PC-3 (cell line): ENCODE results near the gene TP53I13. TPM values are rescaled to one million over a fixed set of nuclear protein-coding genes. Genes with fewer than 3 reads are reported as not detected.

Source experiments
- ATAC-seq: fragments of 200-7000 bp; cut with Tn5 transposase; 2 replicates; pipeline ENCODE4 v1.9.1; 2020; ENCODE audit warnings: mild to moderate bottlenecking, moderate library complexity
- BruUV-seq: library from RNA; stranded (reverse); fragments of 400-500 nt; replicated peaks from 2 replicates; lab custom pipeline; 2021; lab: Mats Ljungman, UMichigan
- CTCF ChIA-PET: fragments of 300-600 bp; sonication (Branson Sonifier 250); formaldehyde crosslinking; loops from one replicate; lab custom pipeline; 2022; ENCODE audit warnings: antibody characterized with exemption; lab: Charles Lee
- POLR2A ChIA-PET: fragments of 300-600 bp; sonication (Branson Sonifier 250); formaldehyde crosslinking; loops from one replicate; lab custom pipeline; 2022; ENCODE audit warnings: antibody characterized with exemption; ENCODE audit not compliant: unreplicated experiment; lab: Charles Lee
- DNase-seq: peaks from one replicate; pipeline ENCODE4 v3.0.0-alpha.2; 2015
- H2AFZ ChIP-seq: fragments of 300-600 bp; sonication (generic); 2 replicates; pipeline ENCODE4 v1.6.0; 2016; ENCODE audit warnings: antibody characterized with exemption, low read length
- H3F3A ChIP-seq: fragments of 300-600 bp; sonication (generic); one replicate; pipeline ENCODE4 v1.6.0; 2017; ENCODE audit warnings: antibody characterized with exemption, low read length, control low read depth, mild to moderate bottlenecking; ENCODE audit not compliant: unreplicated experiment
- H3K27ac ChIP-seq: fragments of 300-600 bp; sonication (generic); 2 replicates; pipeline ENCODE4 v1.5.1; 2016; ENCODE audit warnings: mild to moderate bottlenecking, low read length
- H3K27me3 ChIP-seq: fragments of 300-600 bp; sonication (generic); 2 replicates; pipeline ENCODE4 v1.6.1; 2016; ENCODE audit warnings: low read length, mixed read lengths
- H3K36me3 ChIP-seq: fragments of 300-600 bp; sonication (generic); 2 replicates; pipeline ENCODE4 v1.6.1; 2016; ENCODE audit warnings: low read depth, mixed run types, low read length, mixed read lengths
- H3K4me1 ChIP-seq: fragments of 300-600 bp; sonication (generic); 2 replicates; pipeline ENCODE4 v1.5.1; 2016; ENCODE audit warnings: low read length; ENCODE audit not compliant: insufficient read depth
- H3K4me2 ChIP-seq: fragments of 300-600 bp; sonication (generic); 2 replicates; pipeline ENCODE4 v1.6.0; 2016; ENCODE audit warnings: low read length
- H3K4me3 ChIP-seq: fragments of 300-600 bp; sonication (generic); 2 replicates; pipeline ENCODE4 v1.5.1; 2016; ENCODE audit warnings: mild to moderate bottlenecking, low read length, mixed read lengths
- H3K79me2 ChIP-seq: fragments of 300-600 bp; sonication (generic); 2 replicates; pipeline ENCODE4 v1.6.1; 2017; ENCODE audit warnings: low read length, mixed read lengths
- H3K9ac ChIP-seq: fragments of 300-600 bp; sonication (generic); 2 replicates; pipeline ENCODE4 v1.6.0; 2016; ENCODE audit warnings: mild to moderate bottlenecking, low read length
- H3K9me2 ChIP-seq: fragments of 300-600 bp; sonication (generic); replicated peaks from 2 replicates; pipeline ENCODE4 v1.6.1; 2016; ENCODE audit warnings: mixed run types, low read length, mixed read lengths
- H3K9me3 ChIP-seq: fragments of 300-600 bp; sonication (generic); 2 replicates; pipeline ENCODE4 v1.6.1; 2016; ENCODE audit warnings: low read length, mixed read lengths
- H4K20me1 ChIP-seq: fragments of 300-600 bp; sonication (generic); 2 replicates; pipeline ENCODE4 v1.6.1; 2016; ENCODE audit warnings: low read length, mixed read lengths
- EZH2 ChIP-seq: fragments of 300-600 bp; sonication (generic); IDR thresholded peaks from one replicate; pipeline ENCODE4 v1.6.1; 2017; ENCODE audit warnings: antibody characterized with exemption, mild to moderate bottlenecking, low read length; ENCODE audit not compliant: unreplicated experiment
- EZH2phosphoT487 ChIP-seq: fragments of 300-600 bp; sonication (generic); IDR thresholded peaks from 2 replicates; pipeline ENCODE4 v1.6.1; 2018; ENCODE audit warnings: mild to moderate bottlenecking, antibody characterized with exemption, low read length, borderline replicate concordance
- intact Hi-C: fragments of 100-400 bp; cut with micrococcal nuclease; formaldehyde crosslinking; loops from 2 replicates; pipeline ENCODE4 v1.9.0; 2023
- total RNA-seq: library from RNA; depleted of rRNA; stranded (reverse); fragments of >200 nt; gene quantifications from 2 replicates; pipeline ENCODE4 v1.2.3, GENCODE V29; 2014
- TF ChIP-seq, protein P1 (sequence below): fragments of 300-600 bp; sonication (generic); conservative IDR thresholded peaks from 2 replicates; pipeline ENCODE4 v1.5.1; 2017; ENCODE audit warnings: antibody characterized with exemption, low read depth, mild to moderate bottlenecking, low read length

The TP53I13 gene
- total RNA-seq, 1 experiment from 2014 or later: 45.0 TPM

DNA sequence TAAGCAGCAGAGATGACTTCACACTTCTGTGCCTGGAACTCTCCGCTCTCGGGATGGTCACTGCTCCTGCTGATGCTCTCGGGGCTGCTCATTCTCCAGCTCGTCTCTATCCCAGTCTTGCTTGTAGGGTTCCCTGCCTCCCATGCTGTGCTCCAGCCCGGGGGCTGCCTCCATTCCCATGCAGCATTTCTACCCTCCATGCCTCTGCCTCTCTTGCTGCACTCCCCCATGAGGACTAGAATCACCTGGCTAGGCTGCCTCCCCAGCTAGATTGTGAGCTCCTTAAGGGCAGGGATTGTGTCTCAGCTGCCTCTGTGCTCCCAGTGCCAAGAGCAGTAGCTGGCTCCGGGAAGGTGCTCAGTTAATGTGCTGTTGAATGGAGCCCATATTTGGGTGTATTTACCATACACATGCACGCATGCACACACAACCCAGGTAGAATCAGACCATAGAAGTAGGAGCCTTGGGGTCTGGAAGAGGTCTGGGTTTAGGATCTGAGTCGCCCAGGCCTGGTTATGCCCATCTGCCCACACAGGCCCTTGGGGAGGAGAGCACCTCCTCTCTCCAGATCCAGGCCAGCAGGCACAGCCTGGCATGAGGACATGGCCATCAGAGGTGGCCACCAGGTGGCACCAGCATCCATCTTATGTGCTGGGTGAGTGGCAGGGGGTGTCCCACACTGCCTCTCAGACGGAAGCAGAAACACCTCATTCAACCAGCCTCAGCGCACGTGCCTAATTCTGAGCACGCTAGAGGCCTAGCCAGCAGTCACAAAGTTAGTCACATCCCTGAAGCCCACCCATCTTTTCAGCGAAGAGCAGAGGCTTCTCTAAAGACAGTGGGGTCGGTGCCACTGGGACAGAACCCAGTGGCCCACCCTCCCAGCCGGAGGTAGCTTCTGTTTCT lies 11.6 kb downstream of the TP53I13 start:
- H3K9ac ChIP-seq: no peak overlapping the region
- H3K36me3 ChIP-seq: no peaks in the 10 kb centered on the region
- no peak overlapping the region for H3K27ac ChIP-seq
- no peaks in the 10 kb centered on the region for H4K20me1 ChIP-seq
- TF ChIP-seq, protein P1, sequence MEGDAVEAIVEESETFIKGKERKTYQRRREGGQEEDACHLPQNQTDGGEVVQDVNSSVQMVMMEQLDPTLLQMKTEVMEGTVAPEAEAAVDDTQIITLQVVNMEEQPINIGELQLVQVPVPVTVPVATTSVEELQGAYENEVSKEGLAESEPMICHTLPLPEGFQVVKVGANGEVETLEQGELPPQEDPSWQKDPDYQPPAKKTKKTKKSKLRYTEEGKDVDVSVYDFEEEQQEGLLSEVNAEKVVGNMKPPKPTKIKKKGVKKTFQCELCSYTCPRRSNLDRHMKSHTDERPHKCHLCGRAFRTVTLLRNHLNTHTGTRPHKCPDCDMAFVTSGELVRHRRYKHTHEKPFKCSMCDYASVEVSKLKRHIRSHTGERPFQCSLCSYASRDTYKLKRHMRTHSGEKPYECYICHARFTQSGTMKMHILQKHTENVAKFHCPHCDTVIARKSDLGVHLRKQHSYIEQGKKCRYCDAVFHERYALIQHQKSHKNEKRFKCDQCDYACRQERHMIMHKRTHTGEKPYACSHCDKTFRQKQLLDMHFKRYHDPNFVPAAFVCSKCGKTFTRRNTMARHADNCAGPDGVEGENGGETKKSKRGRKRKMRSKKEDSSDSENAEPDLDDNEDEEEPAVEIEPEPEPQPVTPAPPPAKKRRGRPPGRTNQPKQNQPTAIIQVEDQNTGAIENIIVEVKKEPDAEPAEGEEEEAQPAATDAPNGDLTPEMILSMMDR: peak; percentile 83
- no peak for TF ChIP-seq EZH2phosphoT487
- POLR2A ChIA-PET: interaction anchor here (0.5 kb wide), 1 partner anchor 11 kb away, joined by 9 read pairs; no protein-coding TSS in a partner anchor
- CTCF ChIA-PET: no interaction called here
- H3F3A ChIP-seq: no peaks in the 10 kb centered on the region
- no peaks in the 10 kb centered on the region for H3K27me3 ChIP-seq
- H3K4me3 ChIP-seq: no peak overlapping the region
- H2AFZ ChIP-seq: no peak overlapping the region
- H3K9me2 ChIP-seq: no peaks in the 10 kb centered on the region
- 0 out of 2 replicates have a peak, but pooled peaks cover 3% of the 10 kb centered on the region for H3K79me2 ChIP-seq
- intact Hi-C loops: loop anchor here (2.0 kb wide), 1 partner anchor 39 kb away; no protein-coding TSS in a partner anchor
- BruUV-seq: no TSS peak
- no peak overlapping the region for H3K4me2 ChIP-seq
- H3K4me1 ChIP-seq: no peaks in the 10 kb centered on the region
- DNase-seq: peak; percentile 82
- peak; percentile 99 for ATAC-seq
- H3K9me3 ChIP-seq: no peaks in the 10 kb centered on the region

GRCh38 chr17:29581583-29582253 lies 13.2 kb downstream of the TP53I13 start:
- DNase-seq: no peak
- ATAC-seq: no peak
- BruUV-seq: no TSS peak
- intact Hi-C loops: loop anchor here (2.0 kb wide), 1 partner anchor 37 kb away; no protein-coding TSS in a partner anchor
- Histone ChIP-seq H3K9me2 (no peaks in the 10 kb centered on the region), H3K36me3 (no peaks in the 10 kb centered on the region), H4K20me1 (no peaks in the 10 kb centered on the region), H2AFZ (no peak overlapping the region), H3K4me3 (no peak overlapping the region), H3K9ac (no peak overlapping the region), H3K4me1 (no peaks in the 10 kb centered on the region), H3K27me3 (no peaks in the 10 kb centered on the region), H3F3A (no peaks in the 10 kb centered on the region), H3K4me2 (no peak overlapping the region), H3K27ac (no peak overlapping the region), H3K79me2 (peaks cover 17% of the 10 kb centered on the region), H3K9me3 (no peaks in the 10 kb centered on the region)
- no peak for TF ChIP-seq EZH2phosphoT487
- TF ChIP-seq, protein P1: no peak
- no peak for TF ChIP-seq EZH2
- ChIA-PET POLR2A (no interaction called here), CTCF (interaction anchor here (0.7 kb wide), 1 partner anchor 13 kb away, joined by 3 read pairs; no protein-coding TSS in a partner anchor)
